Measurements from ENCODE around the gene PLEKHD1. TPM values are rescaled to one million over a fixed set of nuclear protein-coding genes. Genes with fewer than 3 reads are reported as not detected.

The PLEKHD1 gene
- total RNA-seq, 2 donors from 2014 or later: 0.11 to 0.19 TPM

Other genes with a start within 250 kb of the PLEKHD1 start
- under 1 TPM; 0.06 to 0.66 TPM for gene GALNT16, start 224.6 kb upstream of the PLEKHD1 start, total RNA-seq
- 100 to 1,000 TPM; 198 to 374 TPM for gene ERH, start 86.4 kb upstream of the PLEKHD1 start, total RNA-seq
- 10 to 100 TPM; 43.9 to 61.1 TPM for gene SLC39A9, start 86.0 kb upstream of the PLEKHD1 start, total RNA-seq
- not detected for gene CCDC177, start 90.1 kb downstream of the PLEKHD1 start, total RNA-seq
- gene SUSD6, start 126.9 kb downstream of the PLEKHD1 start, total RNA-seq: 10 to 100 TPM; 76.9 to 96.4 TPM

Measured in activated T-helper 17 cell treated with anti-CD3 and anti-CD28 coated beads, Interleukin-2, amount 50 U/mL, for 72 hours (primary cell).